SHP77 (cell line): Measurements from ENCODE around the gene RANBP3L.
A peak's percentile ranks its signal among the peaks of the same experiment; 100 is the strongest.

Experiments used
- DNase-seq, 2 experiments: peaks; one replicate each; lab custom pipeline; 2025; lab: John Stamatoyannopoulos, UW

RANBP3L gene

GRCh38 chr5:36243653-36244052 is 58.0 kb downstream of the RANBP3L start:
- no peak for DNase-seq

- peak in 1 of 2 experiments; percentile 22 for DNase-seq
Observed at GRCh38 chr5:36242534-36243485, 58.9 kb downstream of the RANBP3L start.

- peak; percentile 97 to 99 for DNase-seq
Observed at GRCh38 chr5:36241631-36242533, 59.8 kb downstream of the RANBP3L start, which contains the start of gene NADK2. TSS of gene NADK2 (minus strand) at chr5:36241925. CDS start at chr5:36241798, 127 bp downstream.

GRCh38 chr5:36240779-36241630 is 60.7 kb downstream of the RANBP3L start:
- peak; percentile 54 to 61 for DNase-seq

- no peak for DNase-seq
Observed at GRCh38 chr5:36239370-36240293, 62.1 kb downstream of the RANBP3L start.

GRCh38 chr5:36238502-36239295 is 63.0 kb downstream of the RANBP3L start:
- no peak for DNase-seq

- no peak for DNase-seq
Observed at GRCh38 chr5:36237751-36238150, 64.0 kb downstream of the RANBP3L start.

- no peak for DNase-seq
Observed at GRCh38 chr5:36236801-36237200, 64.9 kb downstream of the RANBP3L start.

- DNase-seq: no peak
Observed at GRCh38 chr5:36232533-36232932, 69.2 kb downstream of the RANBP3L start.

- DNase-seq: no peak
Observed at GRCh38 chr5:36230151-36230790, 71.4 kb downstream of the RANBP3L start.

GRCh38 chr5:36228505-36228904 is 73.2 kb downstream of the RANBP3L start:
- DNase-seq: no peak

GRCh38 chr5:36227046-36227445 is 74.7 kb downstream of the RANBP3L start:
- DNase-seq: no peak

- DNase-seq: no peak
Observed at GRCh38 chr5:36222620-36223019, 79.1 kb downstream of the RANBP3L start.

GRCh38 chr5:36217988-36218387 is 83.7 kb downstream of the RANBP3L start:
- no peak for DNase-seq

- no peak for DNase-seq
Observed at GRCh38 chr5:36217567-36217966, 84.1 kb downstream of the RANBP3L start.

- DNase-seq: no peak
Observed at GRCh38 chr5:36215910-36216309, 85.8 kb downstream of the RANBP3L start.

- DNase-seq: no peak
Observed at GRCh38 chr5:36214436-36214835, 87.3 kb downstream of the RANBP3L start.

GRCh38 chr5:36209664-36210063 is 92.0 kb downstream of the RANBP3L start:
- DNase-seq: no peak

GRCh38 chr5:36208786-36209185 is 92.9 kb downstream of the RANBP3L start:
- no peak for DNase-seq
